GM12864 (cell line): ENCODE results near the gene ATP6V0A1.
A peak's percentile ranks its signal among the peaks of the same experiment; 100 is the strongest.

Experiments
- DNase-seq: peaks from one replicate; pipeline ENCODE4 v3.0.0-alpha.2; 2011; ENCODE audit warnings: low read depth
- H3K4me3 ChIP-seq: 2 replicates; pipeline ENCODE4 v1.5.1; 2011; ENCODE audit warnings: mild to moderate bottlenecking, low read depth, low read length, control low read depth
- TF ChIP-seq, protein P1 (sequence below): IDR thresholded peaks from 2 replicates; pipeline ENCODE4 v1.5.1; 2011; ENCODE audit warnings: low read depth, mild to moderate bottlenecking, moderate library complexity, low read length, control low read depth, inconsistent platforms; ENCODE audit errors: missing control alignments

ATP6V0A1 gene

GRCh38 chr17:42513686-42514085 is 55.0 kb downstream of the ATP6V0A1 start:
- no peak for DNase-seq
- H3K4me3 ChIP-seq, result no peak overlapping the region
- TF ChIP-seq, protein P1, sequence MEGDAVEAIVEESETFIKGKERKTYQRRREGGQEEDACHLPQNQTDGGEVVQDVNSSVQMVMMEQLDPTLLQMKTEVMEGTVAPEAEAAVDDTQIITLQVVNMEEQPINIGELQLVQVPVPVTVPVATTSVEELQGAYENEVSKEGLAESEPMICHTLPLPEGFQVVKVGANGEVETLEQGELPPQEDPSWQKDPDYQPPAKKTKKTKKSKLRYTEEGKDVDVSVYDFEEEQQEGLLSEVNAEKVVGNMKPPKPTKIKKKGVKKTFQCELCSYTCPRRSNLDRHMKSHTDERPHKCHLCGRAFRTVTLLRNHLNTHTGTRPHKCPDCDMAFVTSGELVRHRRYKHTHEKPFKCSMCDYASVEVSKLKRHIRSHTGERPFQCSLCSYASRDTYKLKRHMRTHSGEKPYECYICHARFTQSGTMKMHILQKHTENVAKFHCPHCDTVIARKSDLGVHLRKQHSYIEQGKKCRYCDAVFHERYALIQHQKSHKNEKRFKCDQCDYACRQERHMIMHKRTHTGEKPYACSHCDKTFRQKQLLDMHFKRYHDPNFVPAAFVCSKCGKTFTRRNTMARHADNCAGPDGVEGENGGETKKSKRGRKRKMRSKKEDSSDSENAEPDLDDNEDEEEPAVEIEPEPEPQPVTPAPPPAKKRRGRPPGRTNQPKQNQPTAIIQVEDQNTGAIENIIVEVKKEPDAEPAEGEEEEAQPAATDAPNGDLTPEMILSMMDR, result no peak

DNA sequence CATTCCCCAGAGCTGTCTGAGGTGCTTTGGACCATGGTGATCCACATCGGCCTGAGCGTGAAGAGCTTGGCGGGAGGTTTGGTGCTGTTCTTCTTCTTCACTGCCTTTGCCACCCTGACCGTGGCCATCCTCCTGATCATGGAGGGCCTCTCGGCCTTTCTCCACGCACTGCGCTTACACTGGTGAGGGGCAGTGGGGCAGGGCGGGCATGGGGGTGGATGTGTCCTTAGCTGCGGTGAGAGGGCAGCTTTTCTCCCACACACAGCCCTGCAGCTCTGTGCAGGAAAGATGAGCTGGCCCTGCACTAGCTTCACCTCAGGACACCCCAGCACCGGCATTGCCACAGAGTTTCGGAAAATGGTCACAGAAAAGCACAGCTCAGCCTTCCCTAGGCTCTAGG is 55.6 kb downstream of the ATP6V0A1 start:
- TF ChIP-seq, protein P1, result no peak
- no peak overlapping the region for H3K4me3 ChIP-seq
- no peak for DNase-seq

GRCh38 chr17:42514867-42515266 is 56.2 kb downstream of the ATP6V0A1 start:
- no peak for DNase-seq
- H3K4me3 ChIP-seq, result no peak overlapping the region
- TF ChIP-seq, protein P1, result no peak

- H3K4me3 ChIP-seq, result no peak overlapping the region
- DNase-seq, result no peak
- TF ChIP-seq, protein P1, result peak; percentile 92
These were observed 58.8 kb downstream of the ATP6V0A1 start for GRCh38 chr17:42517516-42517915.

DNA sequence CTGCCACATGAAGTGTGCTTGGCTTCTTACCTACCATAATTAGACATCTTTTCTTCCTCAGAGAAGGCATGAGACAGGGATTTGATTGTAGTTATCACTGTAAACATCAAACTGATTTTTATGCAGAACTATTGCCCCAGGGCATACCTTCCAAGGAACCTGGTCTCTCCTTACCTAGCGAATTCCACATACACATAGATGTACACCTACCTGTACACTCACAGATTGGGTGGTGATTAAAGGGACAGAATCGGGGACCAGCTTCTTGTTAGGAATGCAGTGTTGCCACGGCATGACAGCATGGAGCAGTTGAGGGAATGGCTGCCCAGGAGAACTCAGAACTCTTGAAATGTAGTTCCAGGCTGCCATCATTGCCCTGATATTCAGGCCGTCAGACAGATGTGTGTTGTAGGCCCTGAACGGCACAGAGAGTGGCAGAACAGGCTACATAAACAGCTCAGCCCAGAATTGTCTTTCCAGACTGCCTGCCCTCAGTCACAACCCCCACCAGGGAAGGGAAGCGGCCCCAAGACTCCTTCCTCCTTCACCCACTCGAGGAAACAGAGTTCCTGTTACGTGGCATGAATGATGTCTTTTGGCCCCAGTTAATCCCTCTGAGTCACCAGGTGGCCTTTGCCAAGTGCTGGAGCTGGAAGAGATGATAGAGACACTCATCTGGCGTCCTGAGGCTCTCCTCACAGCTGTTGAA is 59.5 kb downstream of the ATP6V0A1 start:
- H3K4me3 ChIP-seq, result no peak overlapping the region
- no peak for DNase-seq
- TF ChIP-seq, protein P1, result no peak

- DNase-seq, result no peak
- TF ChIP-seq, protein P1, result no peak
- no peak overlapping the region for H3K4me3 ChIP-seq
These were observed 60.3 kb downstream of the ATP6V0A1 start for GRCh38 chr17:42518755-42519545.
